Measurements from ENCODE around the gene CPNE7. TPM values are rescaled to one million over a fixed set of nuclear protein-coding genes. Genes with fewer than 3 reads are reported as not detected.

CPNE7 gene
- polyA plus RNA-seq, 1 donor from 2014 or later = 0.15 TPM

DNA sequence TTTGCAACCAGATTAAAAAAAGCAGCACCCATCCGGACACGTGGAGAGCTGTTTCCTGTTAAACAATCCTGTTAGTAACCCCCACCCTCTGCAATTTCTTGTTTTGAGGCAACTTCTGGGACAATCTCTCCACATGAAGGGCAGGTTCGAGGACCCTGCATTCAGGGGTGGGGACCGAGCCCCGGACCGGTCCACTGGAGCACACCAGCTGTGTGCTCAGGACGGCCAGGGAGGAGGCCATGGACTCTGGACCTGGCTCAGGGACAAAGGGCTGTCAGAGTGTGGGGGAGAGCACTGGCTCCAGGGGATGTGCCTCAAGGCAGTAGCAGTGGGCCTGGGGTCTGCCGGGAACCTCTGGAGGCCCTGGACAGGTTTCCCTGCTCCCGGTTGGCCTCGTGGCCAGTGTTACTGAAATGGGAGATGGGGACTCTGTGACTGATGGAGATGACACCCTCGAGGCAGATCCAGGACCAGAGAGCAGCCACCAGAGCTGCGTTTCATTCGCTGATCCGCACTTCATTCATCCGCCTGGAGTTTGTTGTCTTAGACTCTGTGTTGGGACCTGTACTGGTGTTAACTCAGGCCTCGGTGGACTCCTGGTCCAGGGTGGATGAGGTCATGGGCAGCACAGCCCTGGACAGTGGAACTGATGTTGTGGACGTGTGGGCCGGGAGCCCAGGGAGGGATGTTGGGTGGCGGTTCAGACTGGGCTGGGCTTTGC lies 2.9 kb upstream of the CPNE7 start:
- Histone ChIP-seq H4K20me1 (ENCODE audit: insufficient read depth) (no peaks in the 10 kb centered on the region), H3K4me3 (ENCODE audit: low read length) (no peak overlapping the region), H3F3A (ENCODE audit: insufficient read depth, low read length, poor library complexity, severe bottlenecking) (no peaks in the 10 kb centered on the region), H3K9me3 (ENCODE audit: low read length) (no peaks in the 10 kb centered on the region), H3K4me2 (ENCODE audit: low read length) (no peak overlapping the region), H2AFZ (ENCODE audit: low read depth, low read length) (no peak overlapping the region), H3K27ac (ENCODE audit: low read length) (no peak overlapping the region), H3K79me2 (replicated peaks; ENCODE audit: insufficient read depth, low read length) (no peaks in the 10 kb centered on the region), H3K9me2 (ENCODE audit: insufficient read depth, low read length) (no peaks in the 10 kb centered on the region), H3K36me3 (ENCODE audit: insufficient read depth, low read length) (no peaks in the 10 kb centered on the region), H3K27me3 (ENCODE audit: insufficient read depth, low read depth, low read length) (peaks cover 44% of the 10 kb centered on the region), H3K9ac (ENCODE audit: low read length) (no peak overlapping the region)
- no peak for TF ChIP-seq MXI1 (conservative IDR thresholded peaks at IDR 0.05; ENCODE audit: poor library complexity, severe bottlenecking)
- no peak for TF ChIP-seq POLR2AphosphoS5 (IDR thresholded peaks at IDR 0.05)
- TF ChIP-seq SMC3 (conservative IDR thresholded peaks at IDR 0.05; ENCODE audit: poor library complexity) = no peak
- TF ChIP-seq EP300 (conservative IDR thresholded peaks at IDR 0.05; ENCODE audit: poor library complexity, severe bottlenecking) = no peak
- TF ChIP-seq, protein P1, sequence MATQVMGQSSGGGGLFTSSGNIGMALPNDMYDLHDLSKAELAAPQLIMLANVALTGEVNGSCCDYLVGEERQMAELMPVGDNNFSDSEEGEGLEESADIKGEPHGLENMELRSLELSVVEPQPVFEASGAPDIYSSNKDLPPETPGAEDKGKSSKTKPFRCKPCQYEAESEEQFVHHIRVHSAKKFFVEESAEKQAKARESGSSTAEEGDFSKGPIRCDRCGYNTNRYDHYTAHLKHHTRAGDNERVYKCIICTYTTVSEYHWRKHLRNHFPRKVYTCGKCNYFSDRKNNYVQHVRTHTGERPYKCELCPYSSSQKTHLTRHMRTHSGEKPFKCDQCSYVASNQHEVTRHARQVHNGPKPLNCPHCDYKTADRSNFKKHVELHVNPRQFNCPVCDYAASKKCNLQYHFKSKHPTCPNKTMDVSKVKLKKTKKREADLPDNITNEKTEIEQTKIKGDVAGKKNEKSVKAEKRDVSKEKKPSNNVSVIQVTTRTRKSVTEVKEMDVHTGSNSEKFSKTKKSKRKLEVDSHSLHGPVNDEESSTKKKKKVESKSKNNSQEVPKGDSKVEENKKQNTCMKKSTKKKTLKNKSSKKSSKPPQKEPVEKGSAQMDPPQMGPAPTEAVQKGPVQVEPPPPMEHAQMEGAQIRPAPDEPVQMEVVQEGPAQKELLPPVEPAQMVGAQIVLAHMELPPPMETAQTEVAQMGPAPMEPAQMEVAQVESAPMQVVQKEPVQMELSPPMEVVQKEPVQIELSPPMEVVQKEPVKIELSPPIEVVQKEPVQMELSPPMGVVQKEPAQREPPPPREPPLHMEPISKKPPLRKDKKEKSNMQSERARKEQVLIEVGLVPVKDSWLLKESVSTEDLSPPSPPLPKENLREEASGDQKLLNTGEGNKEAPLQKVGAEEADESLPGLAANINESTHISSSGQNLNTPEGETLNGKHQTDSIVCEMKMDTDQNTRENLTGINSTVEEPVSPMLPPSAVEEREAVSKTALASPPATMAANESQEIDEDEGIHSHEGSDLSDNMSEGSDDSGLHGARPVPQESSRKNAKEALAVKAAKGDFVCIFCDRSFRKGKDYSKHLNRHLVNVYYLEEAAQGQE (IDR thresholded peaks at IDR 0.05; ENCODE audit: borderline replicate concordance) = no peak
- TF ChIP-seq RAD21 (conservative IDR thresholded peaks at IDR 0.05) = no peak
- no peak for TF ChIP-seq TAF1 (IDR thresholded peaks at IDR 0.05; ENCODE audit: low read depth)
- TF ChIP-seq CTCF (IDR thresholded peaks at IDR 0.05; ENCODE audit: poor library complexity, severe bottlenecking) = no peak
- TF ChIP-seq EZH2 (IDR thresholded peaks at IDR 0.05; ENCODE audit: borderline replicate concordance, insufficient read depth, low read length, poor library complexity, severe bottlenecking) = no peak

DNA sequence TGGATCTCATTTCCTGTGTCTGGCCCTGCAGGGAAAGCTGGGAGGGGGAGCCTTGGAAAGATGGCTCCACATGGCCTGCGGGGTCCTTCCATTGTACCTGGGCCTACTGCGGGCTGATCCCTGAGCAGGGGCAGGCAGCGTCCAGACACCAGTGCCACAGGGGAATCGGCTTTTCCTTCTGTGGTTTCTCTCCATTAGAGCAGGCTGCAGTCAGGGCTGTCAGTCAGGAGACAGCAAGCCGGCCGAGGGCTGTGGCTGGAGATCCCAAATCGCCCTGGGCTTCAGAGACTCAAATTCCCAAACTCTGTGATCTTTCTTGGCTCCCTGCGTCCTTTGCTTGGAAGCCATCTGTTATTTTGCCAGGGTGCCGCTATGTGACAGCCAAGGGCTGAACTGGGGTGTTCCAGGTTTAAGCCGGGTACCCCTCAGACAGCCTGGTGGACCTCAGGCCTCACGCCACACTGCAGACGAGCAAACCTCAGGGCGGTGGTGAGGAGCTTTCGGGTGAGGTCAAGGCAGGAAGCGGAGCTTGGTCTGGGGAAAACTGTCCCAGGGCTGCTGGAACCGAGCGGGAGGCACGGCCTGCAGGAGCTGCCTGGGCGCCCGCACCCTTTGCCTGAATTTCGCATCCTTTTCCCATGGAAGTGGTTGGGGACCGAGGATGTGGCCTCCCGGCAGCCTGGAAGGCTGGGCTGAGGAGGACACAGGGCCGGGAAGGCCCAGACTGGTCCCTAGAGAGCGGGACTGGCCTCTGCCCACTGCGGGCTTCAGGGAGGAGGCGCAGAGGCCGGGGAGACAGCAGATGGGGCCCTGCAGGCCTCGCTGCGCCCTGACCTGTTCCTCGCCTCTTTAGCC lies 1.5 kb upstream of the CPNE7 start:
- Histone ChIP-seq H2AFZ (ENCODE audit: low read depth, low read length) (no peak overlapping the region), H3K9ac (ENCODE audit: low read length) (no peak overlapping the region), H3K79me2 (replicated peaks; ENCODE audit: insufficient read depth, low read length) (no peaks in the 10 kb centered on the region), H3K27ac (ENCODE audit: low read length) (no peak overlapping the region), H3K36me3 (ENCODE audit: insufficient read depth, low read length) (no peaks in the 10 kb centered on the region), H3K9me2 (ENCODE audit: insufficient read depth, low read length) (no peaks in the 10 kb centered on the region), H3F3A (ENCODE audit: insufficient read depth, low read length, poor library complexity, severe bottlenecking) (no peaks in the 10 kb centered on the region), H3K4me3 (ENCODE audit: low read length) (no peak overlapping the region), H3K4me2 (ENCODE audit: low read length) (no peak overlapping the region), H4K20me1 (ENCODE audit: insufficient read depth) (no peaks in the 10 kb centered on the region), H3K27me3 (ENCODE audit: insufficient read depth, low read depth, low read length) (peaks cover 44% of the 10 kb centered on the region), H3K9me3 (ENCODE audit: low read length) (no peaks in the 10 kb centered on the region)
- TF ChIP-seq POLR2AphosphoS5 (IDR thresholded peaks at IDR 0.05) = no peak
- no peak for TF ChIP-seq EP300 (conservative IDR thresholded peaks at IDR 0.05; ENCODE audit: poor library complexity, severe bottlenecking)
- no peak for TF ChIP-seq EZH2 (IDR thresholded peaks at IDR 0.05; ENCODE audit: borderline replicate concordance, insufficient read depth, low read length, poor library complexity, severe bottlenecking)
- TF ChIP-seq, protein P1 (IDR thresholded peaks at IDR 0.05; ENCODE audit: borderline replicate concordance) = no peak
- no peak for TF ChIP-seq CTCF (IDR thresholded peaks at IDR 0.05; ENCODE audit: poor library complexity, severe bottlenecking)
- TF ChIP-seq TAF1 (IDR thresholded peaks at IDR 0.05; ENCODE audit: low read depth) = no peak
- TF ChIP-seq SMC3 (conservative IDR thresholded peaks at IDR 0.05; ENCODE audit: poor library complexity) = no peak
- TF ChIP-seq RAD21 (conservative IDR thresholded peaks at IDR 0.05) = no peak
- no peak for TF ChIP-seq MXI1 (conservative IDR thresholded peaks at IDR 0.05; ENCODE audit: poor library complexity, severe bottlenecking)
